Measurements from ENCODE around the gene HGFAC. TPM values are rescaled to one million over a fixed set of nuclear protein-coding genes. Genes with fewer than 3 reads are reported as not detected.

HGFAC gene
- total and polyA plus RNA-seq, 2 of the 13 experiments (the other 11 are each of a cell fraction or from before 2014, with no cell fraction given): 8.5 to 63.6 TPM

DNA sequence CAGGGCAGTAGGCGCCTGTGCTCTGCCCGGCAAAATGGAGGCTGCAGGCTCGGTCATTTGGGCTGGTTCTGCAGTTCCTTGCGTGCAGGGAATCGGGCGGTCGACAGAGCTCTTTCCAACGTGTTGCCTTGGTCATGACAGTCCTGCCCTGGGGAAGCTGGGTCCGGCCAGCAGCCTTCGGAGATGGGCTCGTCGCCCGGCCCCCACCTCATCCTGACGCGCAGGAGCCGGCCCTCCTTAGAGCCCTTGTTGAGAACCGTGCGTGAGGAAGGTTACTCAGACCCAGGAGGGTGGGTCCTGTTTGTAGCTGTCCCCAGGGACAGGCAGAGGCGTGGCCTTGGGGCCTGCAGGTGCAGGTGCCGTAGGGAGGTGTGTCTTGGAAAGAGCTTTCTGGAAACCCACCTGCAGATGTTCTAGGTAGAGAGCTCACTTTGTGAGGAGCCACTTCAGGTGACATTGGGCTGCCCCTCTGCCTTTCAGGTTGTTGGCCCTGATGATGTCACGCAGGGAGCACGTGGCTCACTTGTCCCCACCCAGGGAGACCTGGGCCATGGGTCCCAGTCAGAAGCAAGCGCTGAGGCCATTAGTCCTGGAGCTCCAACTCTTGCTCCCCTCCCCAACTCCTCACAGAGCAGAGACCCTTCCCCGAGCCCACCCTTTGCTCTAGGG lies 15.2 kb upstream of the HGFAC start:
- no peak overlapping the region for H3K4me2 ChIP-seq (ENCODE audit: low read depth, low read length)
- ChIA-PET POLR2A (no interaction called here), CTCF (ENCODE audit: low intra/inter-chr PET ratio, low total read pairs) (no interaction called here)
- H2AFZ ChIP-seq (ENCODE audit: low read length): no peak overlapping the region
- H4K20me1 ChIP-seq (ENCODE audit: insufficient read depth, low read length): no peaks in the 10 kb centered on the region
- in situ Hi-C loops (cut with HindIII; ENCODE audit: extremely low pct_ligation_motif_present, low pct_unique_long_range_greater_than_20kb) (no loop called here), intact Hi-C loops (cut with micrococcal nuclease; ENCODE audit: unreplicated experiment) (no loop called here)
- H3K4me1 ChIP-seq (ENCODE audit: insufficient read depth, low read length): no peaks in the 10 kb centered on the region
- H3K27me3 ChIP-seq (ENCODE audit: control insufficient read depth in 1 of 2, insufficient read depth in 2 of 2, low read length in 2 of 2): no peaks in the 10 kb centered on the region
- DNase-seq (ENCODE audit: low spot score) (no peak), ATAC-seq (no peak), FAIRE-seq (no peak)
- WGBS (ENCODE audit: low lambda C conversion rate): 94% methylated on average over 7 of the region's 24 CpGs
- no peaks in the 10 kb centered on the region for H3K9me3 ChIP-seq (ENCODE audit: low read length)
- no TSS peak for BruUV-seq (replicated peaks)
- H3K27ac ChIP-seq (ENCODE audit: extremely low read length, insufficient read depth, low read length): no peak overlapping the region
- H3K9ac ChIP-seq (ENCODE audit: insufficient read depth, low read depth, low read length): no peak overlapping the region
- no peak for TF ChIP-seq ZNF597 (CRISPR knock-in tag; IDR thresholded peaks at IDR 0.05)
- TF ChIP-seq ZNF17 (CRISPR knock-in tag; IDR thresholded peaks at IDR 0.05): peak; percentile 46; the same call in 1 of the 2 replicates
- H3K4me3 ChIP-seq (replicated peaks in 1 of 3; ENCODE audit: insufficient read depth in 1 of 3, low read depth in 2 of 3, low read length in 3 of 3): no peak overlapping the region
- H3K79me2 ChIP-seq (ENCODE audit: insufficient read depth, low read length): no peaks in the 10 kb centered on the region
- peaks cover 12 to 45% of the 10 kb centered on the region in 2 experiments for H3K36me3 ChIP-seq (replicated peaks in 1 of 2; ENCODE audit: control insufficient read depth in 1 of 2, insufficient read depth in 2 of 2, low read length in 2 of 2)

DNA sequence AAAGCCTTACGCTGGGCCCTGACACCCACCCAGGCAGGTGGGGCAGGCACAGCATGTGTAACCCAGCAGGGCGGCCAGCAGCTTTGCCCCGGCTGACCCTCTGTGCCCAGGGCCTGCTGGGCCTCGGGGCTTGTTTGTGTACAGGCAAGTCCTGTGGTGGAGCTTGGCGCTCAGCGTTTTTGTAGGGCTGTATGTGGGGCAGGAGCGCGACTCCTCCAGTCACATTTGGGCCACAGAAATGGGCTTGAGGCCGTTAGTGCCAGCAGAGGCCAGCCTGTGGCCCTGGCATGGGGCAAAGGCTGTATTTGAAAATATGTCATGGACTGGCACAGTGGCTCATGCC lies 14.7 kb upstream of the HGFAC start:
- Histone ChIP-seq H4K20me1 (ENCODE audit: insufficient read depth, low read length) (no peaks in the 10 kb centered on the region), H3K79me2 (ENCODE audit: insufficient read depth, low read length) (no peaks in the 10 kb centered on the region), H3K36me3 (replicated peaks in 1 of 2; ENCODE audit: control insufficient read depth in 1 of 2, insufficient read depth in 2 of 2, low read length in 2 of 2) (peaks cover 12 to 45% of the 10 kb centered on the region in 2 experiments), H3K27ac (ENCODE audit: extremely low read length, insufficient read depth, low read length) (no peak overlapping the region), H3K4me3 (replicated peaks in 1 of 3; ENCODE audit: insufficient read depth in 1 of 3, low read depth in 2 of 3, low read length in 3 of 3) (no peak overlapping the region), H3K4me1 (ENCODE audit: insufficient read depth, low read length) (no peaks in the 10 kb centered on the region), H3K27me3 (ENCODE audit: control insufficient read depth in 1 of 2, insufficient read depth in 2 of 2, low read length in 2 of 2) (no peaks in the 10 kb centered on the region), H2AFZ (ENCODE audit: low read length) (no peak overlapping the region), H3K9me3 (ENCODE audit: low read length) (no peaks in the 10 kb centered on the region), H3K9ac (ENCODE audit: insufficient read depth, low read depth, low read length) (no peak overlapping the region), H3K4me2 (ENCODE audit: low read depth, low read length) (no peak overlapping the region)
- TF ChIP-seq RFXAP (CRISPR knock-in tag; IDR thresholded peaks at IDR 0.05; ENCODE audit: borderline replicate concordance): no peak
- TF ChIP-seq, protein P1, sequence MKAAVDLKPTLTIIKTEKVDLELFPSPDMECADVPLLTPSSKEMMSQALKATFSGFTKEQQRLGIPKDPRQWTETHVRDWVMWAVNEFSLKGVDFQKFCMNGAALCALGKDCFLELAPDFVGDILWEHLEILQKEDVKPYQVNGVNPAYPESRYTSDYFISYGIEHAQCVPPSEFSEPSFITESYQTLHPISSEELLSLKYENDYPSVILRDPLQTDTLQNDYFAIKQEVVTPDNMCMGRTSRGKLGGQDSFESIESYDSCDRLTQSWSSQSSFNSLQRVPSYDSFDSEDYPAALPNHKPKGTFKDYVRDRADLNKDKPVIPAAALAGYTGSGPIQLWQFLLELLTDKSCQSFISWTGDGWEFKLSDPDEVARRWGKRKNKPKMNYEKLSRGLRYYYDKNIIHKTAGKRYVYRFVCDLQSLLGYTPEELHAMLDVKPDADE (CRISPR knock-in tag; IDR thresholded peaks at IDR 0.05): no peak
- 0 out of 2 replicates have a peak, but pooled peaks have one; percentile 7 for TF ChIP-seq ZNF17 (CRISPR knock-in tag; IDR thresholded peaks at IDR 0.05)
- ChIA-PET POLR2A (no interaction called here), CTCF (ENCODE audit: low intra/inter-chr PET ratio, low total read pairs) (no interaction called here)
- ATAC-seq: no peak
- in situ Hi-C loops (cut with HindIII; ENCODE audit: extremely low pct_ligation_motif_present, low pct_unique_long_range_greater_than_20kb): no loop called here
- 100% methylated on average over 2 of the region's 9 CpGs for WGBS (ENCODE audit: low lambda C conversion rate)
- no peak for DNase-seq (ENCODE audit: low spot score)
- intact Hi-C loops (cut with micrococcal nuclease; ENCODE audit: unreplicated experiment): no loop called here
- FAIRE-seq: no peak
- no TSS peak for BruUV-seq (replicated peaks)

Measured in HepG2 (cell line).